Neural cell (in vitro differentiated cells): ENCODE measurements around the gene HAO1. TPM values are rescaled to one million over a fixed set of nuclear protein-coding genes. Genes with fewer than 3 reads are reported as not detected.

Experiments
- H2AFZ ChIP-seq: fragments of 200-600, 300-800 bp; sonication (generic), shearing (Covaris generic); 2 replicates; pipeline ENCODE4 v1.6.0; 2014; ENCODE audit warnings: low read depth, mild to moderate bottlenecking, antibody characterized with exemption, low read length, moderate library complexity
- H3F3A ChIP-seq: fragments of 200-600 bp; shearing (Covaris generic); 2 replicates; pipeline ENCODE4 v1.6.1; 2016; ENCODE audit warnings: mild to moderate bottlenecking, moderate library complexity, mixed read lengths, antibody characterized with exemption, low read length; ENCODE audit not compliant: insufficient read depth, poor library complexity, severe bottlenecking
- H3K27ac ChIP-seq: fragments of 200-600, 300-800 bp; sonication (generic), shearing (Covaris generic); 2 replicates; pipeline ENCODE4 v1.5.1; 2014; ENCODE audit warnings: mild to moderate bottlenecking, low read length, moderate library complexity
- H3K27me3 ChIP-seq: fragments of 300-800, 200-600 bp; sonication (generic), shearing (Covaris generic); 2 replicates; pipeline ENCODE4 v1.6.0; 2014; ENCODE audit warnings: mild to moderate bottlenecking, low read depth, low read length, moderate library complexity; ENCODE audit not compliant: insufficient read depth
- H3K36me3 ChIP-seq: fragments of 300-800, 200-600 bp; sonication (generic), shearing (Covaris generic); 2 replicates; pipeline ENCODE4 v1.5.1; 2014; ENCODE audit warnings: mild to moderate bottlenecking, antibody characterized with exemption, low read length, moderate library complexity; ENCODE audit not compliant: insufficient read depth
- H3K4me2 ChIP-seq: fragments of 300-800, 200-600 bp; sonication (generic), shearing (Covaris generic); 2 replicates; pipeline ENCODE4 v1.6.0; 2014; ENCODE audit warnings: mild to moderate bottlenecking, low read length
- H3K4me3 ChIP-seq: fragments of 300-800, 200-600 bp; sonication (generic), shearing (Covaris generic); 2 replicates; pipeline ENCODE4 v1.5.1; 2014; ENCODE audit warnings: mild to moderate bottlenecking, low read length, moderate library complexity
- H3K79me2 ChIP-seq: fragments of 200-600 bp; shearing (Covaris generic); replicated peaks from 2 replicates; pipeline ENCODE4 v1.6.0; 2014; ENCODE audit warnings: mild to moderate bottlenecking, low read length, moderate library complexity; ENCODE audit not compliant: insufficient read depth
- H3K9ac ChIP-seq: fragments of 300-800, 200-600 bp; sonication (generic), shearing (Covaris generic); 2 replicates; pipeline ENCODE4 v1.6.1; 2016; ENCODE audit warnings: mild to moderate bottlenecking, low read length, mixed read lengths
- H3K9me2 ChIP-seq: fragments of 200-600 bp; shearing (Covaris generic); 2 replicates; pipeline ENCODE4 v1.6.1; 2016; ENCODE audit warnings: mild to moderate bottlenecking, low read length, mixed read lengths; ENCODE audit not compliant: insufficient read depth
- H3K9me3 ChIP-seq: fragments of 200-600, 300-800 bp; sonication (generic), shearing (Covaris generic); 2 replicates; pipeline ENCODE4 v1.6.1; 2016; ENCODE audit warnings: mild to moderate bottlenecking, mixed run types, low read length, moderate library complexity, mixed read lengths
- H4K20me1 ChIP-seq: fragments of 200-600 bp; shearing (Covaris generic); 2 replicates; pipeline ENCODE4 v1.6.1; 2016; ENCODE audit warnings: mild to moderate bottlenecking, mixed run types; ENCODE audit not compliant: insufficient read depth
- EP300 ChIP-seq: fragments of 450-650 bp; conservative IDR thresholded peaks from 2 replicates; pipeline ENCODE4 v1.6.1; 2014; ENCODE audit warnings: antibody characterized with exemption, mild to moderate bottlenecking, moderate library complexity; ENCODE audit not compliant: poor library complexity, severe bottlenecking
- EZH2 ChIP-seq: fragments of 200-600, 300-800 bp; shearing (Covaris generic), sonication (generic); IDR thresholded peaks from 2 replicates; pipeline ENCODE4 v1.6.1; 2014; ENCODE audit warnings: antibody characterized with exemption, low read length, borderline replicate concordance, mild to moderate bottlenecking; ENCODE audit not compliant: insufficient read depth, poor library complexity, severe bottlenecking
- MXI1 ChIP-seq: fragments of 450-650 bp; conservative IDR thresholded peaks from 2 replicates; pipeline ENCODE4 v1.6.1; 2014; ENCODE audit warnings: antibody characterized with exemption, mild to moderate bottlenecking; ENCODE audit not compliant: poor library complexity, severe bottlenecking
- POLR2AphosphoS5 ChIP-seq: IDR thresholded peaks from 2 replicates; pipeline ENCODE4 v1.6.1; 2012
- RAD21 ChIP-seq: fragments of 450-650 bp; conservative IDR thresholded peaks from 2 replicates; pipeline ENCODE4 v1.6.1; 2014; ENCODE audit warnings: antibody characterized with exemption, mild to moderate bottlenecking, moderate library complexity
- SMC3 ChIP-seq: fragments of 450-650 bp; conservative IDR thresholded peaks from 2 replicates; pipeline ENCODE4 v1.6.1; 2014; ENCODE audit warnings: antibody characterized with exemption, mild to moderate bottlenecking, moderate library complexity; ENCODE audit not compliant: poor library complexity
- TAF1 ChIP-seq: IDR thresholded peaks from 2 replicates; pipeline ENCODE4 v1.6.1; 2012; ENCODE audit warnings: low read depth
- polyA plus RNA-seq: library from polyadenylated mRNA; depleted of rRNA; stranded (reverse); fragments of >200 nt; gene quantifications from 2 replicates; pipeline ENCODE4 v1.2.3, GENCODE V29; 2014
- TF ChIP-seq, protein P1 (sequence below): IDR thresholded peaks from 2 replicates; pipeline ENCODE4 v1.6.1; 2012; ENCODE audit warnings: borderline replicate concordance
- TF ChIP-seq, protein P2 (sequence below): fragments of 450-650 bp; IDR thresholded peaks from 2 replicates; pipeline ENCODE4 v1.5.1; 2014; ENCODE audit warnings: antibody characterized with exemption, mild to moderate bottlenecking, moderate library complexity; ENCODE audit not compliant: poor library complexity, severe bottlenecking

Gene HAO1
- polyA plus RNA-seq, 1 donor from 2014 or later: not detected

DNA sequence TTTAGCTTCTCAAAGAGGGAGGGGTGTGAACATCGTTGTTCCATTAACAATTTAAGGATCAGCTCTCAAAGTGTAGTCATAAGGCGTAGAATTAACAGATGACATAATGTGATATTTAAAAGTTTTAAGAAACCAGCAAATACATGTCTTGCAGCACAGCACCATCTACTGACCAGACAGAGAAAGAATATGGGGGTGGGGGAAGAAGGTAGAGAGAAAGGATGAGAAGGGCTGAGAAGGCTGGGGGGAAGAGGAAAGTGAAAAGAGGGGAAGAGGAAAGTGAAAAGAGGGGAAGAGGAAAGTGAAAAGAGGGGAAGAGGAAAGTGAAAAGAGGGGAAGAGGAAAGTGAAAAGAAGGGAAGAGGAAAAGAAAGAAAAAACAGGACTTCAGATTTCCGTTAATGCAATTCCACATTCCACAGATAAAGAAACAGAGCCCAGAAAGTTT, 80.9 kb downstream of the HAO1 start:
- H3K27ac ChIP-seq: no peak overlapping the region

DNA sequence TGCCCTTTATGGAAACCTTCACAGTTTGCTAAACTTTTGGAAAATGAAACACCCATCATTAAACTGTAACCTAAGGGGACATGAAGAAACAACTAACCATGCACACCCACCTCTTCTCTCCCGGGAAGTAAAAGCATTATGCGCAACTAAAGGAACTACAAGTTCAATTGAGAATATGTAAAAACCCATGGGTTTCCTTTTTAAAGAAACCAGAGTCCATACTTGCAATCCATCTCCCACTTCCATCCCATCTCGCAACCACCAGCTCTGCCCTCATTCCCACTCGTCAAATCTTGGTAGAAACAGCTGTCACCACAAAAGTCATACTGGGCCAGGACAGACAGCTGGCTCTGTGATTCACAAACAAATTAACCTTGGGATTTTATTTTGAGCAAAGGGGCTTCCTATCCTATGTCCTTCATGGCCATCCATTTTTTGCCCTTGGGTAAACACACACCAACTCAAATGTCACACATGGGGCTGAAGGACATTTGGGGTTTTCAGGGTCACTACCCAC, 81.5 kb downstream of the HAO1 start:
- Histone ChIP-seq H3K4me3 (no peak overlapping the region), H3K36me3 (no peaks in the 10 kb centered on the region), H3K27me3 (no peaks in the 10 kb centered on the region), H2AFZ (no peak overlapping the region), H3F3A (no peaks in the 10 kb centered on the region), H3K79me2 (no peaks in the 10 kb centered on the region), H3K9me2 (no peaks in the 10 kb centered on the region), H3K4me2 (no peak overlapping the region), H4K20me1 (no peaks in the 10 kb centered on the region), H3K9me3 (no peaks in the 10 kb centered on the region), H3K27ac (no peak overlapping the region), H3K9ac (no peak overlapping the region)
- TF ChIP-seq, protein P1, sequence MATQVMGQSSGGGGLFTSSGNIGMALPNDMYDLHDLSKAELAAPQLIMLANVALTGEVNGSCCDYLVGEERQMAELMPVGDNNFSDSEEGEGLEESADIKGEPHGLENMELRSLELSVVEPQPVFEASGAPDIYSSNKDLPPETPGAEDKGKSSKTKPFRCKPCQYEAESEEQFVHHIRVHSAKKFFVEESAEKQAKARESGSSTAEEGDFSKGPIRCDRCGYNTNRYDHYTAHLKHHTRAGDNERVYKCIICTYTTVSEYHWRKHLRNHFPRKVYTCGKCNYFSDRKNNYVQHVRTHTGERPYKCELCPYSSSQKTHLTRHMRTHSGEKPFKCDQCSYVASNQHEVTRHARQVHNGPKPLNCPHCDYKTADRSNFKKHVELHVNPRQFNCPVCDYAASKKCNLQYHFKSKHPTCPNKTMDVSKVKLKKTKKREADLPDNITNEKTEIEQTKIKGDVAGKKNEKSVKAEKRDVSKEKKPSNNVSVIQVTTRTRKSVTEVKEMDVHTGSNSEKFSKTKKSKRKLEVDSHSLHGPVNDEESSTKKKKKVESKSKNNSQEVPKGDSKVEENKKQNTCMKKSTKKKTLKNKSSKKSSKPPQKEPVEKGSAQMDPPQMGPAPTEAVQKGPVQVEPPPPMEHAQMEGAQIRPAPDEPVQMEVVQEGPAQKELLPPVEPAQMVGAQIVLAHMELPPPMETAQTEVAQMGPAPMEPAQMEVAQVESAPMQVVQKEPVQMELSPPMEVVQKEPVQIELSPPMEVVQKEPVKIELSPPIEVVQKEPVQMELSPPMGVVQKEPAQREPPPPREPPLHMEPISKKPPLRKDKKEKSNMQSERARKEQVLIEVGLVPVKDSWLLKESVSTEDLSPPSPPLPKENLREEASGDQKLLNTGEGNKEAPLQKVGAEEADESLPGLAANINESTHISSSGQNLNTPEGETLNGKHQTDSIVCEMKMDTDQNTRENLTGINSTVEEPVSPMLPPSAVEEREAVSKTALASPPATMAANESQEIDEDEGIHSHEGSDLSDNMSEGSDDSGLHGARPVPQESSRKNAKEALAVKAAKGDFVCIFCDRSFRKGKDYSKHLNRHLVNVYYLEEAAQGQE: no peak
- TF ChIP-seq, protein P2, sequence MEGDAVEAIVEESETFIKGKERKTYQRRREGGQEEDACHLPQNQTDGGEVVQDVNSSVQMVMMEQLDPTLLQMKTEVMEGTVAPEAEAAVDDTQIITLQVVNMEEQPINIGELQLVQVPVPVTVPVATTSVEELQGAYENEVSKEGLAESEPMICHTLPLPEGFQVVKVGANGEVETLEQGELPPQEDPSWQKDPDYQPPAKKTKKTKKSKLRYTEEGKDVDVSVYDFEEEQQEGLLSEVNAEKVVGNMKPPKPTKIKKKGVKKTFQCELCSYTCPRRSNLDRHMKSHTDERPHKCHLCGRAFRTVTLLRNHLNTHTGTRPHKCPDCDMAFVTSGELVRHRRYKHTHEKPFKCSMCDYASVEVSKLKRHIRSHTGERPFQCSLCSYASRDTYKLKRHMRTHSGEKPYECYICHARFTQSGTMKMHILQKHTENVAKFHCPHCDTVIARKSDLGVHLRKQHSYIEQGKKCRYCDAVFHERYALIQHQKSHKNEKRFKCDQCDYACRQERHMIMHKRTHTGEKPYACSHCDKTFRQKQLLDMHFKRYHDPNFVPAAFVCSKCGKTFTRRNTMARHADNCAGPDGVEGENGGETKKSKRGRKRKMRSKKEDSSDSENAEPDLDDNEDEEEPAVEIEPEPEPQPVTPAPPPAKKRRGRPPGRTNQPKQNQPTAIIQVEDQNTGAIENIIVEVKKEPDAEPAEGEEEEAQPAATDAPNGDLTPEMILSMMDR: no peak
- TF ChIP-seq TAF1: no peak
- TF ChIP-seq EP300: no peak
- no peak for TF ChIP-seq POLR2AphosphoS5
- no peak for TF ChIP-seq MXI1
- no peak for TF ChIP-seq RAD21
- no peak for TF ChIP-seq SMC3
- no peak for TF ChIP-seq EZH2

More for the DNA sequence above, 80.9 kb downstream of the HAO1 start:
- no peaks in the 10 kb centered on the region for H3K9me2 ChIP-seq
- no peaks in the 10 kb centered on the region for H3F3A ChIP-seq
- no peaks in the 10 kb centered on the region for H3K79me2 ChIP-seq
- H3K27me3 ChIP-seq: no peaks in the 10 kb centered on the region
- no peaks in the 10 kb centered on the region for H4K20me1 ChIP-seq
- no peak for TF ChIP-seq MXI1
- TF ChIP-seq, protein P2: peak; percentile 90
- no peak for TF ChIP-seq EP300
- TF ChIP-seq TAF1: no peak
- peak; percentile 86 for TF ChIP-seq SMC3
- TF ChIP-seq, protein P1: no peak
- TF ChIP-seq RAD21: peak; percentile 91
- no peak for TF ChIP-seq POLR2AphosphoS5
- no peak for TF ChIP-seq EZH2
- no peak overlapping the region for H2AFZ ChIP-seq
- no peak overlapping the region for H3K4me3 ChIP-seq
- H3K9me3 ChIP-seq: no peaks in the 10 kb centered on the region
- H3K36me3 ChIP-seq: no peaks in the 10 kb centered on the region
- H3K4me2 ChIP-seq: no peak overlapping the region
- no peak overlapping the region for H3K9ac ChIP-seq
